Anterior cingulate cortex (tissue), 58 donors: ENCODE results near the gene CPNE4.

Experiments
- DNase-seq, 58 donors: peaks; one replicate each; lab custom pipeline; 2025; lab: John Stamatoyannopoulos, UW

Gene CPNE4

GRCh38 chr3:131750256-131750655, 284.6 kb downstream of the CPNE4 start:
- no peak for DNase-seq

GRCh38 chr3:131749826-131750225, 285.0 kb downstream of the CPNE4 start:
- DNase-seq = no peak

GRCh38 chr3:131747466-131747865, 287.3 kb downstream of the CPNE4 start:
- no peak for DNase-seq

DNA sequence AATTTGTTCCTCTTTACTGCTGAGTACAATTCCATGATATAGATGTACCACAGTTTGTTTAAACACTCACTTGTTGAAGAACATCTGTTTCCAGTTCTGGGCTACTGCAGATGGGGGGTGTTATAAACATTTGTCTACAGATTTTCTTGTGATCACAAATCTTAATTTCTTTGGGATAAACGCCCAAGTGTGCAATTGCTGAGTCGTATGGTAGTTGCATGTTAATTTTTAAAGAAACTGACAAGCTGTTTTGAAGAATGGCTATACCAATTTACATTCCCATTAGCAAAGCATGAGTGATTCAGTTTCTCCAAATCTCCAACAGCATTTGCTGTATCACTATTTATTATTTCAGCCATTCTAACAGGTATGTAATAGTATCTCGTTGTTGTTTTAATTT, 290.0 kb downstream of the CPNE4 start:
- no peak for DNase-seq

- DNase-seq = no peak
These were observed 291.7 kb downstream of the CPNE4 start for GRCh38 chr3:131743126-131743525.

DNA sequence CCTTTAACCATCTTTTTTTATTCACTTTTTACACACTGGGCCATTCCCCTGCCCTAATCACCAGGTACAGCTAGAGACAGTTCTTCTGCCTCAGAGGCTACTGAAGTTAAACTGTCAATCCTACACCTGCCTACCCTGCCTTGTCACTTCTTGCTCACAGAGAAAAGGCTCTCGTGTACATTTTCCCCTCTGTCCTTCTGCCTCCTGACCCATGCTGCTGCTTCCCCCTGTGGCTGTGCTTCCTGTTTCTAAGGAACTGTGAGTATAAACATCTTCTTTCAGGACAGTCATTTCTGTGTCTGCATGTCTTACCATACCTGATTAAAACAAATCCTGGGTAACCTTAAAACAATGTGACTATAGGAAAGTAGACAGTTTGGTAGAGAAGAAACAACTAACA, 295.6 kb downstream of the CPNE4 start:
- no peak for DNase-seq

GRCh38 chr3:131738095-131738494, 296.7 kb downstream of the CPNE4 start:
- no peak for DNase-seq

DNA sequence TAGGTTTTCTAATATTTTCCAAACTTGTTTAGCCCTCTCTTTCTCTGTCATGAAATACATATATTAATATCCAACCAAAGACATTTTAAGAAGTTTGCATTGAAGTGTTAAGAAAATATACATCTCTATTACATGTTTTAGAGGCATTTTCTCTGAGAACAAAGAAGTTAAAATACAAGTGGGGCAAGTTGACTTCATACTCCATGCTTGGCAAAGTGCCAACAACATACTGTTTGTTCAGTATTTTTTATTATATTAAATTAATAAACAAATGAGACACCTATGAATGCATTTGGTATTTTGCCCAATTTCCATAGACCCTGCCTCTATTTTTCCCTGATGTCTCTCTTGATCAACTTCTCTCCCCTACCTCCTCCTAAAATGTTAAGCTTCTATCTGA, 299.3 kb downstream of the CPNE4 start:
- DNase-seq = no peak

GRCh38 chr3:131735116-131735515, 299.7 kb downstream of the CPNE4 start:
- no peak for DNase-seq

- DNase-seq = peak in 8 of 58 donors; percentile 0 to 21 (median 6)
These were observed 301.6 kb downstream of the CPNE4 start for GRCh38 chr3:131733086-131733841.

DNA sequence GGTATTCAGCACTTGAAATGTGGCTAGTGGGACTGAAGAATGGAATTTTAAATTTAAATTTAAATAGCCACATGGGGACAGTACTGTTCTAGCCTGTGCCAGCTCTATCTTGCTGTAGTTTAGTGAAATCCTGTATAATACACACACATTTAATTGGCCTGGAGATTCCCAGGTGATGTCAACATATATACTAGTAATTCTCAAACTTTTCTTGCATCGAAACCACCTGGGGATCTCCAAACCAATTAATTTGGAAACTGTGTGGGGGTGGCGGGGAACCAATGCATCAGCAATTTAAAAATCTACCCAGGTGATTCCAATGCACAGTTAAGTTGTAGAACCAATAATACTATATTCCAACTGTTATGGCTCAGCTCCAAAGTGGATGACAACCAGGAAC, 303.1 kb downstream of the CPNE4 start:
- no peak for DNase-seq

DNA sequence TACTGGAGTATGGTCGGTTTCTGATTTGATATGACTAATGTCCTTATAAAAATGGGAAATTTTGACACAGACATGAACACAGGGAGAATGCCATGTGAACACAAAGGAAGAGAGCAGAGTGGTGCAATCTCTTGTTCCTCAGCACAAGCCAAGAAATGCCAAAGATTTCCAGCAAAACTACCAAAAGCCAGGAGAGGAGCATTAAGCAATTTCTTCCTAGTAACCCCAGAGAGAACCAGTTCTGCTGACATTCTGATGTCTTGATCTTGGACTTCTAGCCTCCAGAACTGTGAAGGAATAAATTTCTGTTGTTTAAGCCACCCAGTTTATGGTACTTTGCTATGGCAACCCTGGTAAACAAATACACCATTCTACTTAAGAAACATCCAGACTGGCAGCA, 304.2 kb downstream of the CPNE4 start:
- DNase-seq = no peak

- DNase-seq = no peak
These were observed 305.2 kb downstream of the CPNE4 start for GRCh38 chr3:131729643-131730017.

DNA sequence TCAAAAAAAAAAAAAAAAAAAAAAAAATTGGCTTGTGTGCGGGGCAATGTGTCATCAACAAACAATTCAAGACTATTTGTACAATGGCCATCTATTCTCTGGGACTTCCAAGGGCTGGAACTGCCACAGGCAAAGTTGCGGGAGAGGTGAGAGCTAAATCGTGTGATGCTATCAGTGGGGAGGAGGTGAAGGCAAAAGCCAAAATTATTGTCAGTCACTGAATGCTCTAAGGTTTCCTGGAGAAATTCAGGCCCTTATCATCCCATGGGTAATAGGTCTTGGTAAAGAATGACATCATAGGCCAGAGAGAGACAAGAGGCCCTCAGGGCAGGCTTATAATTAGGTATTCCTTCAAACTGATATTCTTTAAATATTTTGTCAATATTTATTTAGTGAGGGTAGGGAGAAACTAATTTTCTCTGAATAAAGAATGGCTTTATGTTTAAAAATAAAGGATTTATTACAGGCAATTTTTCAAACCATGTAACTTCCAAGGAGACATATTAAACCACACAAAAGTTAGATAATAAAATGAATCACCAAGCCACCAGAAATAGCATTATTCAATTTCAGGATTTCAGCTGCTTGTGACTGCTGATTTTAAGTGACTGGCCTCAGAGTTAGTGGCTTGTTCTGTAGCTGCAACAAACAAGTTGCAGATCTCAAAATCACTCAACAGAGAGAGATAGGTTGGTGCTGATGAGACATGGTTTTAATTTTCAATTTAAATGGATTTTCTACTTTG, 305.7 kb downstream of the CPNE4 start:
- DNase-seq = no peak

DNA sequence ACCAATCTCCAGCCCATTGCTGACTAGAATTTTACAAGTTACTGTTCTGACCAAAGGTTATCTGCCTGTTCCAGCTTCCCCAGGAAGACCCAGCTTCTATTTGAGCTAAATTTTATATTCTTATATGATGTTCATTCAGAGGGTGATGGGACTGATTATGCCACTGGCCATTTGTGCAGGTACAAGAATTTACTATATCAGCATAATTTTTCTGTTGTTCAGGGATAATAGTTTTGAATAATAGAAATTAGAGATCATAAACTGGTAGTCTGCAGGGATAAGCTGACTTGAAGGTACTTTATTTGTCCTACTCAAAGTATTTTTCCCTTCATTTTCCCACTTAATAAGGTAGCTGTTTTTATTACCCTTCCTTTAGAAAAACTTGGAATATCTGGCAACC, 309.4 kb downstream of the CPNE4 start:
- DNase-seq = no peak

GRCh38 chr3:131723343-131723742, 311.5 kb downstream of the CPNE4 start:
- no peak for DNase-seq

GRCh38 chr3:131717493-131717892, 317.3 kb downstream of the CPNE4 start:
- no peak for DNase-seq

DNA sequence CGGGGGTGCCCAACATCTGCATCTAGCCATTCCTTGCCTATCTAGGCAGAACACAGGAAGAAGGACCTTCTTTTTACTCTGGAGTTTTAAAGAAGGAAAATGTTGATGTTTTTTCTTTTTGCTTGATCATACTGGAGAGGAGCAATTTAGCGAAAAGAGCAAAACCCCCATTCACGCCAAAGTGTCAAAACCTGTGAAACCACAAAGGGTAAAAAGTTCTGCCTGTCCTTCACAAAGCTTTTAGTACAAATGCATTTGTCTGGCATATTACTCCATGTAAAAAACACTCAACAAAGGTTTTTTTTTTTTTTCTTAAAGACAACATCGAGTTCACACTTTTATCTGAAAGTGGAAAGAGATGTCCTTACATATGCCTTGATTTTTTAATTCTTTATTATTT, 317.9 kb downstream of the CPNE4 start:
- DNase-seq = no peak

DNA sequence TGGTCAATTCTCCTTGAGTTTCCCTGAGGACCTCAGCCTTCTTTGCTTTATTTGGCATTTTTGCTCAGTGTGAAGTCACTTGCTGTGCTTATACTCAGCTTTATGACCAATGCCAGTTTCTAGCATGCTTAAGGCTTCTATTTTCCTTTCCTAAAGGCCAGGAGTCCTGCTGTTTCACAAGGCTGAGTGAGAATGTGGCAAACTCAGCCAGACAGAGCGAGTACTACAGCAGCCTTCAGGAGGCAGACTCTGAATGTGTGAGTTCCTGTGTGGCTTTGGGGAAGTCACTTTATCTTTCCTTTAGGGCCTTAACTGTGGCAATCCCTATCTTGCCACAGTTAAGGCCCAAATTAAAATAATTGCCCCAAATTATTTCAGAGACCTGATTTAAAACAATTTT, 318.8 kb downstream of the CPNE4 start:
- no peak for DNase-seq

DNA sequence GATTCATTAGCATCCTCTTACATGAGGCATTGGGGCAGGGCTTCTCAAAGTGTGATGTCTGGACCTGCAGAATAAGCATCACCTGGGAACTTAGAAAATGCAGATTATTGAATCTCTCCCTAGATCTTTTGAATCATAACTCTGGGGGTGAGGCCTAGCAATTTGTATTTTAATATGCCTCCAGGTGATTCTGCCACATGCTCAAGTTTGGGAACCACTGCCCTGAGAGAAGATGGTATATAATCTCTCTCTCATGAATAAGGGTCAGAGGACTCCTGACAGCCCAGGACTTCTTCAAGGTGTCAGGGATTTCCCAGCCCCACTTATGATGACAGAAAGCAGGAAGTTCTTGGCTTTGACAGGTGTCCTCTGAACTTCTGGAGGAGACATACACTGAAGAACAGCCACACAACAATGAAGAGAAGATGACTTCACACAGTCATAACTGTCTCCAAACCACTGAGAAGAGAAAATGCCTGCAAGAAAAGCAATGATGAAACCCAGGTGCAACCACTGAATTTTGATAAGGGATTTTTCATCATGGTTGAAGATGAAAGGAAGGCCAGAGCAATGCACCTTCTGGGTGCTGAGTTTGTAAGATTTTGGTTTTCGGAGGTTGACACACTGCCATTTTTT, 320.1 kb downstream of the CPNE4 start:
- DNase-seq = no peak

DNA sequence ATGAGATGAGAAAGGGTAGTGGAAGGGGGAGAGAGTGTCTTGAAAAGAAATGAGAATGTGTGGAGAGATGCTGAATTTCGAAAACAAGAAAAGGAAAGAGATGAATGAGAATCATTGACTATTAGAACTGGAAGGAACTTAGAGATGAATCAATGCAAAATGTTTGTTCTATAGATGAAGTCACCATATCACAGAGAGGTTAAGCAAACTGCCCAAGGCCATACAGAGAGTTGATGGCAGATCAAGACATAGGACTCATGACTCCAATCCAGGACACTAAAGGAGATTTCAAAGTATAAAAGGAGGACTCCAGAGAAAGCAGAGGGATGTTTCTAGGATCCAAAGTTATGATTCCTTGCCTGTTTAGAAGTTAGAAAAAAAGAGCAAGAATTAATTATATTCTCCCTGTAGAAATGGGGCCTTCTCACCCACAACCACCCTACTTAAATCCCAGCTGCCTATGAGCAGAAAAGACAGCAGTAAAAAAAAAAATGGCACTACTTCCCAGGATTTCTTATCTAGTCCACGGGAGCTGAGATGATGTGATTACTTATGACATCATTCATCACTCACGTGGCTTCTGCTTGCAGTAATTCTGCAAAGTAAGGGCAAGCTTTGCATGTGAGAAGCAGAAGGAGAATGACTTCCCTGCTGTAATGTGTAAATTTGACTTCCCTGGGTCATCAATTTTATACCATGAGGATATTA, 321.2 kb downstream of the CPNE4 start:
- DNase-seq = no peak
